Measurements from ENCODE around the gene MSI2.

GRCh38 chr17:57379237-57379894, 123.0 kb downstream of the MSI2 start:
- no peak for TF ChIP-seq CTCF (IDR thresholded peaks at IDR 0.05; ENCODE audit: extremely low read depth in 1 of 2, insufficient read depth in 1 of 2, low read depth in 1 of 2, low read length in 2 of 2)
- TF ChIP-seq MAX (IDR thresholded peaks at IDR 0.05; ENCODE audit: insufficient read depth, insufficient read length) = no peak
- TF ChIP-seq POLR2AphosphoS5 (IDR thresholded peaks at IDR 0.05; ENCODE audit: insufficient read depth, low read depth, low read length) = no peak
- no peak for TF ChIP-seq JUN (IDR thresholded peaks at IDR 0.05; ENCODE audit: borderline replicate concordance, insufficient read depth, insufficient read length, low read depth)
- TF ChIP-seq POLR2A (IDR thresholded peaks at IDR 0.05; ENCODE audit: low read depth, low read length) = no peak

Measured in endothelial cell of umbilical vein (primary cell).